ENCODE measurements around the gene BCL2A1.
"Not testable (repeated sequence)": the region's sequence is repeated elsewhere in the genome, so short reads cannot be mapped to it uniquely, and the experiment has no call there.

The BCL2A1 gene

DNA sequence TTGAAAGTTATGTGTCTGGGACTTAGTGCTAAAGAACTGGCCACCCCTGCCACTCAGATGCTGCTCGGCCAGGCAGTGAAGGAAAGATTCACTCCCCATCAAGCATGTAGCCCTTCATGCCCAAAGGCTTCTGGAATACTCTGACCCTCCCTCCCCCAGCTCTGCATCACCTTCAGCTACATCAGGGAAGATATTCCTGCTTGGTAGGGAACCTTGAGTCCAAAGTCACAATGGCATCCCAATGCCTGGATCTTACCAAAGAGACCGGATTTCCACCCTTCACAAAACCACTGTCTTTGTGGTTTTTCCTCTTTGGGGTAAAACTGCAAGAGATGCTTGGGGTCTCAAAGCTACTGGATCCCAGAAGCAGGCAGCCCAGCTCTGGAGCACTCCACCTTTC is 18.2 kb upstream of the BCL2A1 start:
- FAIRE-seq: no peak

DNA sequence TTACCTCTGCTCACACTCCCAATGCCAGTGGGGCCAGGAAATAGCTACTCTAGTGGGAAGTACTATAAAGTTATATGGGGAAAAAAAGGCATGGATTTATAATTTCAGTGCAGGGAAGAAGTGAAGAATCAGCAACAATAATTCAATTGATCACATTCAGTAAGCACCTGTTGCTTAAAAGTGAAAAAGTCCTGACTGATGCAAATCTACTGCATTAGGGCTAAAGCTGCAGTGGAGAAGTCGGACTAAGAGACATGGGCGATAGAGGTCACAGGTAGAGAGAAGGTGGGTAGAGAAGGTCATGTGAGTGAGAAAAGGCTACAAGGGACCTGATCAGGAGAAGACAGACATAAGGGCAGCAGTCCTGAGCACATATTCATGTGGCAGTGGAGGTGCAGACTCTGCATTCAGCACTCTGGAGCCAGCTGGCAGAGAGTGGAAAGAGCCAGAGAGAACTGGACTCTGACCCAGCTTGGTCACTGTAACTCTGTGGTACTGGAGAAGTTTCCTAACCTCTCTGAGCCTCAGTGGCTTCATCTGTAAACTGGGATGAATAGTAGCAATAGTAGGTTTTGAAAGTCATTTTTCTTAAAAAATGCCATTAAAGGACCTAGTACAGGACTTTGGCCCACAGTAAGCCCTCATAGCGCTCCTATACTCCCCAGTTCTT is 17.6 kb upstream of the BCL2A1 start:
- FAIRE-seq: no peak

DNA sequence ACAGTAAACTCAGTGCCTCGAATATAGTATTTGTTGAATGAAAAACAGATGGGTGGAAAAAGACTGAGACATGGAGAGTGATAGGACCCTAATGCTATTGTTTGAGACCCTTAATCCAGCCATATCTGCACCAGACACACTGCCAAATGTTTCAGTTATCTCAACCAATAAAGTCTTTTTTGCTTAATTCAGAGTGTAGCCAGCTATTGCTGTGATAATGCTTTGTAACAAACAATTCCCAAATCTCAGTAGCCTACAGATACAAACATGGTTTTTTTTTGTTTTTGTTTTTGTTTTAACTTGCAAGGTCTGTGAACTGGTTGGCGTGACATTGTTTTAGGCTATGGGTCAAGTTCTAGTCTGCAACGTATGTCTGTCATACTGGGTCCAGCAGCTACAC is 17.0 kb upstream of the BCL2A1 start:
- FAIRE-seq: no peak

DNA sequence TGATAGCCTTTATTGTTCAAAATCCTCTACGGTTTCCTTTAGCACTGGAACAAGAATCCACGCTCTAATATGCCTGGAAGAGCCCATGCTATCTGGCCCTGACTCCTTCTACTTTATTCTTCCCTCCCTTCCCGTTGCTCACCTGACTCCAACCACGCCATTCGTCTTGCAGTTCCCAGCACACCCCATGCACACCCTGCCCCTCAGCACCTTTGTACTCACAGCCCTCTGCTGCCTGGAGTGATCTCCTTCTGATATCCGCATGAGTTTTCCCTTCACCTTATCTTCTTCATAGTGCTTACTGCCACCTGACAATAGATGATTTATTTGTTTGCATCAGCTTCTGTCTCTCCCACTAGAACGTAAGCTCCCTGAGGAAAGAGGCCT is 16.6 kb upstream of the BCL2A1 start:
- FAIRE-seq: no peak

DNA sequence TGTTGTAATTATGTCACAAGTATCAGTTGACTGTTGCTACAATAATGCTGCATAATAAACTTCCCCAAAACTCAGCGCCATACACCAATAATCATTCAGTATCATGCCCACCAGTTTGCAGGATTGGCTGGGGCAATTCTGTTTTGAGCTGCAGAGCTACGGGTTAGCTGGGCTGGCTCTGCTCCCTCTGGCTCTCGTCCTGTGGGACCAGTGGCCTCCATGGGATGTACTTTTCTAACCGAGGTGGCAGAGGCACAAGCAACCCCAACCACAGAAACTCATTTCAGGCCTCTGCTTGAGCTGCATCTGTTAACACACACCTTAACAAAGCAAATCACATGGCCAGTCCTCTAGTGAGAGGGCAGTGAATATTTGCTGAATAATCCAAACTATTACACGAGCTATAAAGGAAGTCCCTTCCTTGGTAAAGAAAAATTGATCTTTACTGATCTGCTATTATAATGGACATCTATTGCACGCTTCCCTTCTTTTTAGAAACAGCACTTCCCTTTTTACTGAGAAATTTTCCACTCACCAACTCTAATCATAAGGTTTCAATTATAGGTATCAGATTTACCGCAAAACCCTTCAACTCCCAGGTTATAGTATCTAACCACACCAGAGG is 10.9 kb upstream of the BCL2A1 start:
- no peak for FAIRE-seq

DNA sequence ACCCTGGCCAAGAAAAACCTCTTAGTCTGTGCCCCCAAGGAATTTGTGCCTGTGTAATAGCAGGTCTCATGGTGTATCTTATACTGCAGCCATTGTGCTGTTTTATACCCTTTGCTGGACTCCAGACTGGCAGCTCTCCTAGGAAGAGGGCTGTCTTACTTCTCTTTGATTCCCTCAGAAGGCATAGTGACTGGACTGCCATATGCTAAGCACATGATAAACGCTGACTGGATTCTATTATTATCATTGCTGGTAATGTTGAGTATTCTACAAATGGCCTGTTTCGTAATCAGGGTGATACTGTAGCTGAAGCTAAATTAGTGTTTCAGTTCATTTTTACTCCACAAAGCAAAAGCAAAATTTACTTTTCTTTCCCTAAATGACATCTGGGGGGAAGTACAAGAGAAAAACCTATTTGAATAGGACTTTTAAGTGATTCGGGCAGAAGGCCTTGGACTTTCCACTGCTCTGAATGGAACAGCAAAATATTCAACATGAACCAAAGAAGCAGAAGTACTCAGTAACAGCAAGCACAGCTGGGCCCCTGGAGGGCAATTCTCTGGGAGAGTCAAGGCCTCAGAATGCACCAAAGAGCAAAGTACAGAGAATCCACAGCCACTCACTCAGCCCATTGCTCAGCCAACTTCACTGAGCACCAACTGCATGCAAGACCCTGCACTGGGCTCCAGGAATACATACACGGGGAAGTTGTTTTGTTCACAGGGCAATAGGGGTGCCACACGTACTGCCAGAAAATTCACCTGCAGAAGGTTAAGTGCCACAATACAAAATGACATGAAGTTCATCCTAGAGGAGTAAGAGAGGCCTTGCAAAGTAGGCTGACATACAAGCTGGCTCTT is 7.9 kb upstream of the BCL2A1 start:
- FAIRE-seq: no peak

DNA sequence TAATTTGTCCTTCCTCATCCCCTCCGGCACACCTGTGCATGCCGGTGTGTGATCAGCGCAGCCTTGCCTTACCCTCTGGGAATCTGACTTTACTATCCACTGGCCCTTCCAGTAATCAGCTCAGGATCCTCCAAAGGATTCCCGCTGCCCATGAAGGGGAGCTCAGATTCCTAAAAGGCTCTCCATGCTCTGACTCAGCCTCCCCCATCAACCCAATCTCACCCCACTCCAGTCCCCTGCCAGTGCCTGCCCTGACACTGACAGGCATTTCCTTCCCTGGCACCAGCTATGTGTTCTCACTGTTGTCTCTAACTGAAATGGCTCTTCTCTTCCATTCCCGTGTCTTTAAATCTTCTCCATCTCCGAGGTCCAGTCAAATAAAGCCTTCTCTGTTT is 7.3 kb upstream of the BCL2A1 start:
- FAIRE-seq: no peak

DNA sequence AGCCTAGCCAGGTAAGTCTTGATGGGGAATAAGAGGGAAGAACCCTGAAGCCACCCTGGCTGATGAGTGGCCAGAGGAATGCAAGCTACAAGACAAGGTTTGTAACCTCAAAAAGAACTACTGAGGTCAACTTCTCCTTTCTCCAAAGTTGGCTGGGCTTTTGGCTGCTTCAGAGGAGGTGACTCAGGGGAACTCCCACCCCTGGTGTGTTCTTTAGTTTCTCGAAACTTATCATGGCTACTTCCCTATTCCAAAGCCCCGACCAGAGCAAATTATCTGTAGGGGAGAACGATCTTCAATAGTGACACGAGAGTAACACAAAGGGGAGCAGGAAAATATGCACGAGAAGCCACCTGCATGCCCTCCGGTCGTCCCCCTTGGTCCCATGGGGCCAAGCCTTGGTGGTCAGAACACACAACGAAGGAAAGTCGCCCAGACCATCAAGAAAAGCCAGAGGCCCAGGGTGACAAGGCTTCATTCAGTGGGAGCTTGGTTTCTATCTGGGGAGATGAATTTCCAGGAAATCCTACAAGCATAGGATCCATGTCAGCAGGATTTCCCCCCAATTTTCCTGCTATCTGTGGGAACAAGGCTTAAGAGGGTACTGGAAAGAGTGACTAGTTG is 6.5 kb upstream of the BCL2A1 start:
- no peak for FAIRE-seq

DNA sequence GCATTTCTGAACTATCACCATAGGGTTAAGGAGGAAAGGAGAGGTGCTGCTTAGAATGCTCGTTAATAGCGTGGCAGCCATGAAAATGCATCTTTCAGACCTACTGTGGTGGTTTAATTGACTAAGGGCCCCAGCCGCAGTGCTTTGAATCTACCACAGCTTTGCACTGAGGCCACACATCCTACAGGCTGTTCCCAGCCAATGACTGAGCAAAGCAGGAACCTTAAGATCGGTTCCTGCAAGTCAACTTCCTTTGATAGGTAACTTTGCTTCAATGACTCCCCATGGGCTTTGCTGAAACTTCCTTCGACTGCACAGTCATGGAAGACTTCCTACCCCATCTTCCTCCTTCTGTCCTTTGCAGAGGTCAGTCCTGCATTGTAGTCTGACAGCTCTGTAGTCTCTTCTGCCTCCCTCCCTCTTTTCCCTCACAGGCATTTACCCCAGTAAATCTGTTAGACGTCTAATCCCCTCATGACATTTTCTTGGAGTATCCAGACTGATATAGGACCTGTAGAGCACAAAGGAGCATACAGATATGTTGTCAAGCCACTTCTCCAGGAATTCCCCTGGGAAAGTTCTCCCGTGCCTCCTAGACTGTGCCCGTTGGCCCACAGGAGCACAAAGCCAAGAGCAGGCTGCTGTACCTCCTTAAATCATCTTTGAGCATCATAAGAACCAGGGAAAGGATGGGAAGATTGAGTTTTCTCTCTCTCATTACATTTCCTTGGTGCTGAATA is 2.6 kb upstream of the BCL2A1 start:
- FAIRE-seq: no peak

DNA sequence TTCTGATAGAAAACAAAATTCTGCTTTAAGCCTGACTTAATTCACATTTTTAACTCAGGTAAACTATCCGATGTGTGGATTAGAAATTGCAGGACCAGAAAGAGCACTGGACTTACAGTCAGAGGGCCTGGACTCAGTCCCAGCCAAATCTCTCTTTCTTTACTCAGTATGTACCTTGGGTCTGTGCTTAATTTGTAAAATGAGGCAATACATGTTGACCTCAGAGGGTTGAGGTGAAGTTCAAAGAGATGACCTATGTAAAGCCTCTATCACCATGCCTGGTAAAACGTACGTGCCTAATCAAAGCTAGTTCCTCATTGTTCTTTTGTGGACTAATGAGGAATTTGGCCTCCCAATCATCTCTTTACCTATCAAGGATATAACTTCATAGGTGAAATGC is 1.9 kb upstream of the BCL2A1 start:
- FAIRE-seq: no peak

DNA sequence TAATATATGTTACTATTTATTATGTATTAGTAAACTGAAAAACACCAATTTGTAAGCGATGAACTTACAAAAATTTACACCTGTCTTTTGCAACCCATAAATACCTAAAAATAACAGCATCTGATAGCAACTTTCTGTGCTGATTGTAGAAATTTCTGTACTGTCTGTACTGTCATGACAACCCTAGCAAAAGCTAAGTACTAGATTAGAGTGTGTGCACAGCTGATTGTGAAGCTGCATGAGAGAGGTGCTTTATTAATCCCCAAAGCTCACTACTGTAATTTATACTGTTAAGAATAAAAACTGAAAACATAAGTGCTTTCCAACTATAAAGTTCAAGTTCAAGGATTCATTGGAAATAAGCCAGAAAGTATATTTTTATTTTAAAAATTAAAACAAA is 815 bp downstream of the BCL2A1 start:
- FAIRE-seq: no peak

DNA sequence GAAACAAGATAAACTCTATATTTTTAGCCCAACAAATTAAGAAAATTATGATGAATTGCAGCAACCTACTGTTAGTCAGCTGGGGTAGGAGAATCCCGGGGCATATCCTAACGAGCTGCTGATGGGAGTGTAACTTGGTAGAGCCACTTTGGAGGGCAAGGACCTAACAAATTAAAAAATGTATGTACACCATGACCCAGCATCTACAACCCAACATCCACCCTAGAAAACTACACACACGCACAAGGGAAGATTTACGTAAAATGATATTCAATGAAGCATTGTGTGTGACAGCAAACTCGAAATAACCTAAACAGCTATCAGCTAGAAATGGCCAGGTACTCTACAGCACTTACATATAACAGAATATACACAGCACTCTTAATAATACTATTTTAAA is 1.9 kb downstream of the BCL2A1 start:
- FAIRE-seq: no peak

DNA sequence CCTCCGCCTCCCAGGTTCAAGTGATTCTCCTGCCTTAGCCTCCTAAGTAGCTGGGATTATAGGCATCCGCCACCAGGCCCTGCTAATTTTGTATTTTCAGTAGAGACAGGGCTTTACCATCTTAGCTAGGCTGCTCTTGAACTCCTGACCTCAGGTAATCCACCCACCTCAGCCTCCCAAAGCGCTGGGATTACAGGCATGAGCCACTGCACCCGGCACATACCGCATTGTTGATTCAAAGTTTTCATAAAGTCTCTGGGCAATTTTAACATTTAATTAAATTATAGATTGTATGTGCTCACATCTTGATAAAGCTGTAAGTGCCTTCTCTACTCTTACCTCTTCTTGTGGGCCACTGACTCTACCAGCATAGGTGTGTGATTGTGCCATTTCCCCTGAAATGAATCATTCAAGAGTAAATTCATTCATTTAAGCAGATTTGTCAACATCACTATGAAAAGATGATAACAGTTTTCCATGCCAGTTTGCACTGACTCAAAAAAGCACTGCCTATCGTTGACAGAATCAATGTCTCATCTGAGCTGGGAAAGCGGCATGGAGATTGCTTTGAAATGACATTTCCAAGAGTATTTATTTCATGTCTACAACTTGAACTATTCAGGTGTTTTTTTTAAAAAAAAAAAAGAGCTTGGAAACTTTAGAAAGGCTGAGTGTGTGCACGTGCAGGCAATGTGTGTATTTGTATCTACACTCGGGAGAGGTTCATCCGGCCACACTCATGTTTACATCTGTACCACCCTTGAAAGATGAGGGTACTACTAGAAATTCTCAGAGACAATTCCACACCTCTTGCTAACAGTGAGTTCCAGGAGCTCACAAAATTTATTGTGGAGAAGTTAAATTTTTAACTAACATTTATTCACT is 3.5 kb downstream of the BCL2A1 start:
- no peak for FAIRE-seq

DNA sequence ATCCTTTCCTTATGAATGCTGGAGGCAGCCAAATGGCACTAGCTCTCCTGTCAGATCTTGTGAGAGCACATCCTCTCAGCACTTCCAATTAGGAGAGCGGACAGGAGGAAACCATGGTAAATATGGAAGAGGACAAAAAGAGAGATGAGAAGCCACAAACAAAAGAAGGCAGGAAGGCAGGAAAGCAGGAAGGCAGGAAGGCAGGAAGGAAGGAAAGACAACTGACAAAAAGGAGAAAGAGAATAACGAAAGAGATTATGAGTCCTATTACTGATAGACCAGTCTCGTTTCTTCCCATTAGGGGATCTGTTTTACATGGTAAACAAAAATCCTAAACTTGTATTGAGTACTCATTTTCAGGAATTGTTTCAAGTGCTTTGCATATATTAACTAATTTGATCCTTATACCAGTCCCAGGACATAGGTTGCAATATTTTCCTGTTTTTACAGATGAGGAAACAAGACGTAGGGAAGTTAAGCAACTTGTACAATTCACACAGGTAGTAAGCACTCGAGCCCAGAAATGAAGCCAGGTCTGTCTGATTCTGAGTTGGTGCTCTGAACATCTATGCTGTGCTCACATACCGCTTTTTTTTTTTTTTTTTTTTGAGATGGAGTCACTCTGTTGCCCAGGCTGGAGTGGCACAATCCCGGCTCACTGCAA is 4.2 kb downstream of the BCL2A1 start:
- no peak for FAIRE-seq

DNA sequence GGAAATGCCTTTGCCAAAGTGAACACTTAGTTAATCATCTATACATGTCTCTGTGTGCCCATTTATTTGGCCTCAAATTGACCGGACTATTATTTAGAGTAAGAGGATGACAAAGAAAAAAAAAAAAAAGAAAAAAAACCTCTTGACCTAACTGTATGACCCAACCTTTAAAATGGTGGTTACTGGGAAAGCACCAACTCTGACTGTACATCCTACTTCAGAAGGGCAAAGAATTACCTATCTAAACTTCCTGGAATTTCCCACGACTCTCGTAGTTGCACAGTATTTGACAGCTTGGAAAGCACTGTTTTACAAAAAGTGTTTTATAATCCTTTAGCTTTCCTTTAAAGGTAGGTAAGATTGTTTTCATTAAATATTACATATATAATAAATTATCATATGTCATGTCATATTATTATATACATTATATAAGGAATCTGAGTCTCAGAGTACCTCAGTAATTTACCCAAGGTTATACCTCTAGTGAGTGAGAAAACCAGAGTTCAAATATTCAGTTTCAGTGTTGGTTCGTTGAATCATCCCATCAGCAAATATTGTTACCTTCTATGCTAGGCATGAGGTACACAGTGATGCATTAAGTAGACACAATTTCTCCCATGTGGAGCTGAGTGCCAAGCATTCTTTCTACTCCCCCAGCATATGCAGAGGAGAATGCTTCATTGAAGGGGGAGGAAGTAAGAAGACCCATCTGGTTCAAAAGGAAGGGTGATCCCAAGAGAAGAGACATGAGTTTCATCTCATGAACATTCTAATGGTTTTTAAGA is 5.0 kb downstream of the BCL2A1 start:
- FAIRE-seq: no peak

DNA sequence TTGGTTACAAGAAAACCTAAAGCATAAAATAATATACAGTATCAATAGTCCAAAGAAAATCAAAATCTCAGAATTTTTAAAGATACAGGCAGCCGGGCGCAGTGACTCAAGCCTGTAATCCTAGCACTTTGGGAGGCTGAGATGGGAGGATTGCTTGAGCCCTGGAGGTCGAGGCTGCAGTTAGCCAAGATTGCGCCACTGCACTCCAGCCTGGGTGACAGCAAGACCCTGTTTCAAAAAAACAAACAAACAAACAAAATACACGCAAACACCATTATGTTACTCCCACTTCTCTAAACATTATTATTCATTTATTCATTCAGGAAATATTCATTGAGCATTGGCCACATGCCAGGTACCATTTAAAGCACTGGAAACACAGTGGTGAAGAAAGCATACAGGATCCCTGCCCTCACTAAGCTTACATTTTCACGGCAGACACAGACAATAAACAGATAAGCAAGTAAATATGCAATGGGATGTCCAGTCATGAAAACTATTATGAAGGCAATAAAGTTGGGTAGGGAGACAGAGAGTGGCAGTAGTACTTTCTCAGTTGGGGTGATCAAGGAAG is 6.7 kb downstream of the BCL2A1 start:
- FAIRE-seq: no peak

DNA sequence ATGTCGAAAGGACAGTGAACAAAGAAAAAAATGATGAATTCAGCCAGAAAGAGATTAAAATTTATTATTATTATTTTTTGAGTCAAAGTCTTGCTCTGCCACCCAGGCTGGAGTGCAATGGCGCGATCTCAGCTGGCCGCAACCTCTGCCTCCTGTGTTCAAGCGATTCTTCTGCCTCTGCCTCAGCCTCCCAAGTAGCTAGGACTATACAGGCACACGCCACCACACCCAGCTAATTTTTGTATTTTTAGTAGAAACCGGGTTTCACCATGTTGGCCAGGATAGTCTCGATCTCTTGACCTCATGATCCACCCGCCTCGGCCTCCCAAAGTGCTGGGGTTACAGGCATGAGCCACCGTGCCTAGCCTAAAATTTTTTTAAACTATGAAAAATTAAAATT is 8.1 kb downstream of the BCL2A1 start:
- not testable (repeated sequence) for FAIRE-seq

DNA sequence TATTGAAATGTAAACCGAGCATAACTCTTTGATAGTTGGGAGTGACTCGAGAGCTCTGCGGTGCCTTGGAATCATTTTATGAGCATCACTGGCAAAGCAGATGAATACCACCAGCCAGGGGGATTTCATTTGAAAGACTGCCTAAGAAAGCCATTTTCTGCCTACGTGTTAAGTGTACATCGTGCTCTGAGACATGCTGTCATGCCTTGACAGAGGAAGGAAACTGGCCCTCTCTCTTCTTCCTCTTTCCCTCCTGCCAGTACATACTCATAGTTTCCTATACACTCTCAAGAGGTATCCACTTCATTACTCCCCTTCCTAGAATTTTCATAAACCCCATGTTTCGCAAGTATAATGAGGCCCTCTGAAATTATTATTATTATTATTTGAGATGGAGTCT is 8.8 kb downstream of the BCL2A1 start:
- no peak for FAIRE-seq

DNA sequence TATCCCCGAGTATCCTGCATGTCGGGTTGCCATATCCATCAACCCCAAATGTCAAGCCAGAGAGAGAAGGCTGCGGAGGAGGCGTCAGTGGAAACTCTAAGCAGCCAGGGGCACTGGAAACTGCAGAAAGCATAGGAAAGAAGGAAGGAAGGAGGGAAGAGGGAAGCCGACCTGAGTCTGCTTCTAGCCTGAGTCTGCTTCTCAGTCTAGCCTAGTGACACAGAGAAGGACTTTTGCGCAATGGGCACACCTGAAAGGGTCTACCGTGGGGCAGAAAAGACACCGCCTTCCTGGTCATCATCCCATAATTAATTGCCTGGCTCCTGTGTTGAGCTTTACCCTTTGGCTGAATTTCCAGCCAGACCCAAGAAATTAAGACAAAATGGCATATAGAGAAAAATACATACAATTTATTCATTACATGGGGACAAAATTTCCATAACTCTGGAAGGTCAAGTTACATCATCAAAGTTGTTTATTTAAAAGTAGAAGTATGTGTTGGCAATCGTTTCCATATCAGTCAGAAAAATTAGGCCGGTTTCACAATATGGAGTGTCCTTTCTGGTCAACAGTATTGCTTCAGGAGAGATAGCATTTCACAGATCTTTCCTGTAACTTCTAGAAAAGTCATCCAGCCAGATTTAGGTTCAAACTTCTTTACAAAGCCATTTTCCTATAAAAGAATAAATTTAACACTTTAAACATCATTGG is 10.3 kb downstream of the BCL2A1 start:
- FAIRE-seq: no peak

Data from colon (tissue), 2 donors.